Thoracic aorta (tissue), 2 donors: Measurements from ENCODE around the gene DIP2C. TPM values are rescaled to one million over a fixed set of nuclear protein-coding genes. Genes with fewer than 3 reads are reported as not detected.

Experiments
- ATAC-seq: fragments of 150-250 bp; one replicate; pipeline ENCODE4 v1.8.0; 2017; ENCODE audit warnings: low read depth; ENCODE audit not compliant: insufficient number of reproducible peaks, low FRiP score
- DNase-seq: peaks from one replicate; pipeline ENCODE4 v3.0.0-alpha.2; 2020; ENCODE audit warnings: low spot score
- H3K27ac ChIP-seq, 2 donors: fragments of 200-600 bp; sonication (generic); 1 replicate in 1 of 2; 2 replicates in 1 of 2; pipeline ENCODE4 v1.5.1; 2016; ENCODE audit warnings: mild to moderate bottlenecking in 2 of 2, moderate library complexity in 2 of 2
- H3K27me3 ChIP-seq: fragments of 200-600 bp; sonication (generic); replicated peaks from 2 replicates; pipeline ENCODE4 v1.6.0; 2016; ENCODE audit warnings: mild to moderate bottlenecking; ENCODE audit not compliant: insufficient read depth
- H3K36me3 ChIP-seq: fragments of 200-600 bp; sonication (generic); one replicate; pipeline ENCODE4 v1.5.1; 2016
- H3K4me1 ChIP-seq, 2 donors: fragments of 200-600 bp; sonication (generic); 1 replicate in 1 of 2; 2 replicates in 1 of 2; pipeline versions ENCODE4 v1.5.1 to v1.6.0; 2016; ENCODE audit warnings: low read depth in 2 of 2, mild to moderate bottlenecking in 1 of 2; ENCODE audit not compliant: control insufficient read depth in 1 of 2
- H3K4me3 ChIP-seq: fragments of 200-600 bp; sonication (generic); 2 replicates; pipeline ENCODE4 v1.5.1; 2016; ENCODE audit warnings: mild to moderate bottlenecking
- H3K9me3 ChIP-seq: fragments of 200-600 bp; sonication (generic); 2 replicates; pipeline ENCODE4 v1.5.1; 2016
- CTCF ChIP-seq: fragments of 200-600 bp; sonication (generic); IDR thresholded peaks from one replicate; pipeline ENCODE4 v1.5.1; 2019; ENCODE audit warnings: antibody characterized with exemption
- total RNA-seq, 2 donors: library from RNA; depleted of rRNA; stranded (reverse); fragments of >200 nt; gene quantifications; one replicate each; pipeline versions ENCODE4 v1.1.0 to v1.2.3, GENCODE V29; 2016

DIP2C gene
- total RNA-seq, 2 donors from 2014 or later: 36.8 to 44.0 TPM

DNA sequence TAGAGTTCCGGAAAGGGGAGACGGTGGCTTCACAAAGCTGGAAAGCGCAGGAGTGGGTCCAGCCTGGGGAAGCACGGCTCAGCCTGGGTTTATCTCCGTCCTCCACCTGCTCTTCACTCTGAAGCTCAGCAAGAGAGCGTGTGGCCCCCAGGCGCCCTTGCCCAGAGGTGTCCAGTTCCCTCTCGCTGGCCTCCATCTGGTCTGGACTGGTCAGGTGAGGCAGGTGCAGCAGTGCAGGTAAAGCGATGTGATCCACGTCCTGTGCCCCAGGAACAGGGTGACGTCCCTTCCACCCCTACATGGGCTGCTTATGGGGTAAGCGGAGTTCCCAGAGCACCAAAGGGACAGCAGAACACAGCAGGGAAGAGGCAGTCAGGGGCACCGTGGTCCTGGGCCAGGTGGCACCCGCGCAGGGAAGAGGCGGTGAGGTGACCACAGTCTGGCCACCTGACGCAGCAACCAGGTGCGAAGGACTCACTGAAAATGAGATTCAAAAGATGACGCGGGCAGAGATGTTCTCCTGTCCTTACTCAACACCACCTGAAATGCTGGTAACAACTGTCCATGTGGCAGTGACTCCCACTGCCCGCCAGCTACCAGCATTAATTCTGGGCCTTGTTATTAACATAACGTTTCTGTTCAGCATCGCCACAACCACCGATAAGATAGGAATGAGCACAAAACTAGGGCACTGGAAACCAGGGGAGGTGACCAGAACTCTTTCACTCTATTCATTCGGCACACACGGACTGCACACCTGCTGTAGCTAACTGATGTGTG lies 33.0 kb upstream of the DIP2C start:
- ATAC-seq (no peak), DNase-seq (no peak)
- Histone ChIP-seq H3K4me3 (no peak overlapping the region), H3K27ac (no peak overlapping the region), H3K4me1 (no peaks in the 10 kb centered on the region), H3K36me3 (no peaks in the 10 kb centered on the region), H3K9me3 (no peaks in the 10 kb centered on the region), H3K27me3 (no peaks in the 10 kb centered on the region)
- TF ChIP-seq CTCF: no peak

DNA sequence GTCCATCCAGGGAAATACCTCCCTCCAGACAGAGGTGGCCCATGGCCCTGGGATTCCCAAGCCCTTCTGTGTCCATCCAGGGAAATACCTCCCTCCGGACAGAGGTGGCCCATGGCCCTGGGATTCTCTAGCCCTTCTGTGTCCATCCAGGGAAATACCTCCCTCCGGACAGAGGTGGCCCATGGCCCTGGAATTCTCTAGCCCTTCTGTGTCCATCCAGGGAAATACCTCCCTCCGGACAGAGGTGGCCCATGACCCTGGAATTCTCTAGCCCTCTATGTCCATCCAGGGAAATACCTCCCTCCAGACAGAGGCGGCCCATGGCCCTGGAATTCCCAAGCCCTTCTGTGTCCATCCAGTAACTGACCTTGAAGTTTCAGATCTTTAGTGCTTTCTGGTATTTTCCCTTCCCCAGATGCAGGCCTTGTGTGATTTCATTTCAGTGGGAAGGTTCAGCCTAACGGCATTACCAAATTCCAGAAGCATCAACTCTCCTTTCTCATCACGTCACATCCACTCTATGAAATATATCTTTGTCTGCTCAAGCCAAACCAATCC lies 28.8 kb upstream of the DIP2C start:
- no peak overlapping the region for H3K4me3 ChIP-seq
- TF ChIP-seq CTCF: no peak
- no peak for ATAC-seq

DNA sequence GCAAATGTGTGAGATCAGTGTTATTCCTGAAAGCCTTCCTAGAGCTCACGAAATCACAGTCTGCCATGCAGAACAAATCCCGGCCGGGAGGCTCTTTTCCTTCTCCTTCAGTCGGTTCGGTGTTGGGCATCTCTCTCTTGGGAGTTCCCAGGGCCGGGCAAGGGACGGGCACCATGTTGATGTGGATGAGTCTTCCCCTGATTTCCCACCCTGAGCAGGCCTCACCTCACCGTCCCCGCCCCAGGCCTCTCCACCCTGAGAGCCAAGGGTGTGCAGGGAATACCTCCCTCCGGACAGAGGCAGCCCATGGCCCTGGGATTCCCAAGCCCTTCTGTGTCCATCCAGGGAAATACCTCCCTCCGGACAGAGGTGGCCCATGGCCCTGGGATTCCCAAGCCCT lies 28.0 kb upstream of the DIP2C start:
- no peak for DNase-seq
- TF ChIP-seq CTCF: no peak
- H3K27ac ChIP-seq: no peak overlapping the region
- peaks cover 3% of the 10 kb centered on the region for H3K9me3 ChIP-seq
- no peaks in the 10 kb centered on the region for H3K27me3 ChIP-seq
- no peak overlapping the region for H3K4me3 ChIP-seq
- ATAC-seq: no peak
- no peaks in the 10 kb centered on the region for H3K36me3 ChIP-seq
- H3K4me1 ChIP-seq: no peaks in the 10 kb centered on the region

More for the DNA sequence above, 28.8 kb upstream of the DIP2C start:
- Histone ChIP-seq H3K9me3 (peaks cover 3% of the 10 kb centered on the region), H3K4me1 (no peaks in the 10 kb centered on the region), H3K27me3 (no peaks in the 10 kb centered on the region), H3K36me3 (no peaks in the 10 kb centered on the region), H3K27ac (no peak overlapping the region)
- DNase-seq: no peak

GRCh38 chr10:716821-717220 lies 27.4 kb upstream of the DIP2C start:
- Histone ChIP-seq H3K9me3 (peaks cover 3% of the 10 kb centered on the region), H3K27ac (no peak overlapping the region), H3K4me3 (no peak overlapping the region), H3K4me1 (no peaks in the 10 kb centered on the region), H3K36me3 (no peaks in the 10 kb centered on the region), H3K27me3 (no peaks in the 10 kb centered on the region)
- DNase-seq: no peak
- no peak for TF ChIP-seq CTCF
- no peak for ATAC-seq

- no peak overlapping the region for H3K27ac ChIP-seq
- DNase-seq: no peak
- no peak for ATAC-seq
- no peaks in the 10 kb centered on the region for H3K4me1 ChIP-seq
- no peaks in the 10 kb centered on the region for H3K27me3 ChIP-seq
- peaks cover 3% of the 10 kb centered on the region for H3K9me3 ChIP-seq
- H3K36me3 ChIP-seq: no peaks in the 10 kb centered on the region
- H3K4me3 ChIP-seq: no peak overlapping the region
- no peak for TF ChIP-seq CTCF
These were observed 24.7 kb upstream of the DIP2C start for GRCh38 chr10:714214-714613.
